A204.1 (cell line): Measurements from ENCODE around the gene ZNF467.

Experiments
- FAIRE-seq: peaks from 2 replicates; lab custom pipeline; 2012; peaks lifted over from hg19 to GRCh38; lab: Jason Lieb, UNC

The ZNF467 gene

GRCh38 chr7:149770728-149771636 lies 2.4 kb downstream of the ZNF467 start:
- no peak for FAIRE-seq

DNA sequence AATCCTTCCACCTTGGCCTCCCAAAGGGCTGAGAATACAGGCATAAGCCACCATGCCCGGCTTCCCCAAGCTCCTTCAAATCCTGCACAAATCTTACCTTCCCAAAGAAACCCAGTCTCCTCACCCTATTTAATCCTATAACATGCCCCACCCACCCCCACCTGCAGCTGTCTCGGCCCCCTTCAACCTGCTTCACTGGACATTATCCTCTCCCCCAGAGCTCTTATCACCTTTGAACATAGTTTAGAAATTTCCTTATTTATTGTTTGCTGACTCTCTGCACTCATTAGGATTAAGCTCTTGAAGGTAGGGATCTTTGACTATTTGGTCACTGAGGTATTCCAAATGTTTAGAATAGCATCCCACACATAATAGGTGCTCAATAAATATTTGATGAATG lies 3.5 kb downstream of the ZNF467 start:
- FAIRE-seq = no peak

- no peak for FAIRE-seq
These were observed 4.5 kb downstream of the ZNF467 start for GRCh38 chr7:149768931-149769330.

- FAIRE-seq = no peak
These were observed 6.3 kb downstream of the ZNF467 start for GRCh38 chr7:149767068-149767467.

- no peak for FAIRE-seq
These were observed 7.2 kb downstream of the ZNF467 start for GRCh38 chr7:149766135-149766675.

GRCh38 chr7:149765399-149766121 lies 7.8 kb downstream of the ZNF467 start:
- FAIRE-seq = no peak

GRCh38 chr7:149764481-149765398 lies 8.6 kb downstream of the ZNF467 start:
- no peak for FAIRE-seq

GRCh38 chr7:149763563-149764240 lies 9.7 kb downstream of the ZNF467 start:
- FAIRE-seq = no peak

- FAIRE-seq = no peak
These were observed 10.8 kb downstream of the ZNF467 start for GRCh38 chr7:149762610-149763009.

GRCh38 chr7:149762089-149762488 lies 11.3 kb downstream of the ZNF467 start:
- FAIRE-seq = no peak

DNA sequence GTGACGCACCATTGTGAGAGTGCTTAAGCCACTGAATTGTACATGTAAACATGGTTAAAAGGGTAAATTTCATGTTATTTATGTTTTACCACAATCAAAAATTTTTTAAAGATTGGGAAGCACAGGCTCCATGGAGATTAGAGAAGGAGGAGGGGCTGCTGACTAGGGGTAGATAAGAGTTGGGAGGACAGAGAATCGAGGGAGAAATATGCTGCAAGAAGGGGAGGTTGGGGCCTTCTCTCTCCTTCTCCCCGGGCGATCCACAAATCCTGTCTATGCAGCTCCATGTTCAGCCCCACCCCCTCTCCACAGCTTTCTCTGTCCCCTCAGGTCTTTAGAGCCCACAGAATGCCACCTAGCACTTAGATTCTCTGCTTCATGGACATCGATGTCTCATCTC lies 12.1 kb downstream of the ZNF467 start:
- no peak for FAIRE-seq

- FAIRE-seq = no peak
These were observed 12.8 kb downstream of the ZNF467 start for GRCh38 chr7:149760538-149760937.

DNA sequence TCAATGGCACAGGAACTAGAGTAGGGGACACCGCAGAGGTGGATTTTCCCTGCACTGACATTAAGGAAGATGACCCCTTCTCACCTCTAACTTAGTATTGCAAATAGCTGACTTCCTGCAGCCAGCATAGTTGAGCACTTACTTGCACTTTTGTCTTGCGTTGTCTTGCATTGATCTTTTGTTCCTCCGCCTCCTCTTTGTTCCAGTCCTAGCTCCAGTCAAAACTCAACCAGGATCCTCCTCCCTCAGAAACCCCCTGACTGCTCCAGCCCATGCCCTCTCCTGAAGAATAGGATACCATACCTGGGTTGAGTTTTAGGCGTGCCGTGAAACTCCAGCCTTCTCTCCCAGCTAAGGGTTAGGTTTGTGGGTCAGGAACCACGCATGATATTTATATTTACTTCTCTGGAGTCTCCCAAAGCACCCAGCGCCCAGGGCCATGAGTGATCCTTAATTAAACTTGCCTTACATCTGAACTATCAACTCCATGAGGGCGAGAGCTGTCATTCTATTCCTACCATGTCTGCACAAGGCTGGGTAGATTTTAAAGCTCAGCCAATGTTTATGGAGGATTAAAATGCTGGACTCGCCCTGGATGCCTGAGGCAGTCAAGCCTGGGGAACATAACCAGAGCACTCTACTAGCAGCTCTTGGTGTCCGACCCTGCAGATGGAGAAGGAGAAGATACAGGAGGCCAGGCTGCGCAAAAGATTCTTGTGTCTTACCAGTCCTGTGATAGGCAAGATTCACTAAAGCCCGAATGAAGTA lies 14.1 kb downstream of the ZNF467 start:
- FAIRE-seq = no peak

DNA sequence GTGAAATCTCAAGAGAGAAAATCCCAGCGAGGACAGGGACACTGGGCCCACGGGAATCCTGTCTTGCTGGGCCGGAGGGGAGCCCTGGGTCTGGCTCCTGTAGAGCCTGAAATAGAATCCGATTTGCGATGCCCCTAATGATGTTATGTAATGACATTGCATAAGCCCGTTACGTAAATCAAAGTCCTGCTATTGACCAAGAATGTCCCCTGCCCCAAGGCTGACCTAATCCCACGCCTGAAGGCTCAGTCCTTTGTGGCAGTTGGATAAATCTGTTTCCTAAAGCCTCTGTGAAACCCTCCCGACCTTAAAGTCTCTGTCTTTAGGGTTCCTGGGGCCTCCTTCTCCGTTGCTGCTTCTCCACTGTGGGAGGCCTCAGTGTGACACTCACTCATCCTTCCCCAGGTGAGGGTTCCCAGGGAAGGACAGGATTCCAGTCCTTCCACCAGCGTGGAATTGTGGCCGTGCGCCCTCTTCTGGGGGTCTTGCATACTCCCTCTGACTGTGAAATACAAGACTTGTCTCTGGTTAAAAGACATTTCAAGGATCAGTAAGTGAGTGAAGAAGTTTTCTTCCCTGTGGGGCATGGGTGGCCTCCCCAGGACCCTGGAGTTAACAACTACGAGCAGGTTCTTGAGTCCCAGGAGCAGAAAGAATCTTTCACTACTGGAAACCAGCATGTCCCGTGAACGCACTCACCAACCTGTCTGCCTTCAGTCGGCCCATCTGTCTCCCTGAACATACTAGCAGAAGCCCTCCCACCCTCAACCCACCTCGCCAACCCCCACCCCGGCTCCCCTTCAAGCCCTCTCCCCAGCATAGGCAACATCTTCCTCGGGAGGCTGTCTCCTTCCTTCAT lies 19.8 kb downstream of the ZNF467 start:
- no peak for FAIRE-seq

DNA sequence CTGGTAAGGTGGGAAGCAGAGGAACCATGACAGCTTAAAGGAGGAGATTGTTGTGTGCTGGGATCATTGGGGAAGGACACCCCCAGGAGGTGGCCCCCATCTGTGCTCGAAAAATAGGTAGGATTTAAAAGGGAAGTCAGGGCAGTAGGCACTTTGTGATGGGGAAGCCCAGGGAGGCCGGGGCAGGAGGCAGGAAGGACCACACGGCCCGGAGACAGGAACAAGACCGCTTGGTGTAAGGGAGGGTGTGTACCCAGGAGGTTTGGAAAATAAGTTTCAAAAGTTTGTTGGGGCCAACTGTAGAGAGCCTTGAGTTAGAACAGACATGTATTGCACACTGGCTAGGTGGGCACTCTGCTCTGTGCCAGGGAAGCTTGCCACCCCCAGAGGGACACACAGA lies 20.7 kb downstream of the ZNF467 start:
- FAIRE-seq = no peak

- FAIRE-seq = no peak
These were observed 22.2 kb downstream of the ZNF467 start for GRCh38 chr7:149751043-149751775.

- FAIRE-seq = no peak
These were observed 23.1 kb downstream of the ZNF467 start for GRCh38 chr7:149750122-149750845.
